Ectodermal cell (in vitro differentiated cells): ENCODE measurements around the gene PPP1R26.
A peak's percentile ranks its signal among the peaks of the same experiment; 100 is the strongest.

Source experiments
- H3K27ac ChIP-seq: 2 replicates; pipeline ENCODE4 v1.7.0; 2013; ENCODE audit warnings: mild to moderate bottlenecking, low read depth, low read length; ENCODE audit not compliant: insufficient read depth, poor library complexity, severe bottlenecking
- H3K27me3 ChIP-seq: 2 replicates; pipeline ENCODE4 v1.7.0; 2013; ENCODE audit warnings: mild to moderate bottlenecking, low read length; ENCODE audit not compliant: insufficient read depth, control insufficient read depth, poor library complexity, severe bottlenecking
- H3K36me3 ChIP-seq: one replicate; pipeline ENCODE4 v1.7.0; 2013; ENCODE audit warnings: low read length; ENCODE audit not compliant: control insufficient read depth, insufficient read depth
- H3K4me1 ChIP-seq: one replicate; pipeline ENCODE4 v1.7.0; 2013; ENCODE audit warnings: low read length; ENCODE audit not compliant: control insufficient read depth, insufficient read depth
- H3K4me3 ChIP-seq: 2 replicates; pipeline ENCODE4 v1.7.0; 2013; ENCODE audit warnings: low read depth, low read length, control low read depth; ENCODE audit not compliant: insufficient read depth
- H3K9me3 ChIP-seq: 2 replicates; pipeline ENCODE4 v1.7.0; 2013; ENCODE audit warnings: mild to moderate bottlenecking, low read length, moderate library complexity; ENCODE audit not compliant: control insufficient read depth
- WGBS, 2 experiments: methylation state at CpG; one replicate each; pipeline ENCODE4 v1.1.7; 2013; ENCODE audit warnings: missing lambda C conversion rate in 2 of 2; 5-methylcytosine and 5-hydroxymethylcytosine counted together

The PPP1R26 gene

DNA sequence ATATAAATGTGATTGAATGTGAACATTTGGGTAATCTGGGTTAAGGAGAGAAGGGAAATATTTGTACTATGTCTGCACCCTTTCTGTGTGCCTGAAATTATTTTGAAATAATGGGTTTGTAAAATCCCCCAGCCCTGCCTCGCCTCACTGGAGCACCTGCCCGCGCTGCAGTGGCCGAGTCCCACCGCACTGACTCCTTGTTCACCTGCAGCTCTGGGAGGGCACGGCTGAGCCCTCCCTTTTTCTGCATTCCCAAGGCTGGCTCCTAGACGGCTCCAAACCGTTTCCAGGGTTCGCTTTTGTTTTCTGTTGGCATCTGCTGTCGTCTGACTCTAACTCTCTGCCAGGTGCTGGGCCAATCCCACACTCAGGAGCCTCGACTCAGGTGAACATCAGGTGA lies 17.6 kb upstream of the PPP1R26 start:
- no peak overlapping the region for H3K4me3 ChIP-seq
- no peaks in the 10 kb centered on the region for H3K9me3 ChIP-seq
- WGBS, 2 experiments, result 91 to 92% methylated on average over 11 of the region's 11 CpGs
- peaks cover 3% of the 10 kb centered on the region for H3K4me1 ChIP-seq
- H3K27ac ChIP-seq, result no peak overlapping the region
- H3K27me3 ChIP-seq, result no peaks in the 10 kb centered on the region
- H3K36me3 ChIP-seq, result no peaks in the 10 kb centered on the region

DNA sequence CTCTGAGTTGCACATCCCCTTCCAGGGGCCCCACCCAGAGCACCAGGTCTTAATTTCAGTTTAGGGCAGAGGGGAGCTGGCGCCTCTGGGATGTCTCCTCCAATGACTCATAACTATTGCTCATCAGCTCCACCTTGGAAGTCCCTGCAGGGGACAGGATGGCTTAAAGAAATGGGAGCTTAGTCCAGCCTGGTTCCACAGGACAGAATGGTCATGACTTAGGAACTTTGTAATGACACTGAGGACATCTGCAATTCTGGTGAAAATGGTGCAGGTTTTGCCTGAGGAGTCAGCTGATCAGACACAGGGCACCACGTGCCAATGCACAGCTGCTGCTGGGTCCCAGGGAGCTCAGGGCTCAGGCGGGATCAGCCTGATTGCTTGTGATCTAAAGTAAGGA lies 16.4 kb upstream of the PPP1R26 start:
- no peaks in the 10 kb centered on the region for H3K36me3 ChIP-seq
- no peak overlapping the region for H3K27ac ChIP-seq
- no peaks in the 10 kb centered on the region for H3K9me3 ChIP-seq
- no peak overlapping the region for H3K4me3 ChIP-seq
- no peaks in the 10 kb centered on the region for H3K27me3 ChIP-seq
- no peaks in the 10 kb centered on the region for H3K4me1 ChIP-seq
- 71 to 74% methylated on average over 3 of the region's 3 CpGs for WGBS, 2 experiments

DNA sequence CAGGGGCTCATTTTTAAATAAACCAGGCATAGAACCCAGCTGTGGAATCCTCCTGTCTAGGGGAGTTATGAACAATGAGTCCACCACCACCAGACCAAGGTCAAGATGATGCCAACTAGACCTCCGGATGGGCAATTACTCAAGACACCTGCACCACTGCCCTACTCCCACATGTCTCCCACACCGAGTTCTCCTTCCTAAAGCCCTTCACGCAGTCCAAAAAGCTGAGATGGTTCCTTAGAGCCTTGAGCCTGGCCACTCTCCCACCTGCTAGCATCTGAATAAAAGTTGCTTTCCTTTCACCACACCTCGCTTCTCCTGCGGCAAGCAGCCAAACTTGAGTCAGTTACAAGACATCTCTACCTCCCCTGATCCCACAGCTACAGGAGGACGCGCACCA lies 15.4 kb upstream of the PPP1R26 start:
- no peaks in the 10 kb centered on the region for H3K27me3 ChIP-seq
- H3K9me3 ChIP-seq, result no peaks in the 10 kb centered on the region
- H3K27ac ChIP-seq, result no peak overlapping the region
- H3K4me1 ChIP-seq, result peaks cover 4% of the 10 kb centered on the region
- WGBS, 2 experiments, result 89 to 92% methylated on average over 7 of the region's 7 CpGs
- no peaks in the 10 kb centered on the region for H3K36me3 ChIP-seq
- H3K4me3 ChIP-seq, result no peak overlapping the region

DNA sequence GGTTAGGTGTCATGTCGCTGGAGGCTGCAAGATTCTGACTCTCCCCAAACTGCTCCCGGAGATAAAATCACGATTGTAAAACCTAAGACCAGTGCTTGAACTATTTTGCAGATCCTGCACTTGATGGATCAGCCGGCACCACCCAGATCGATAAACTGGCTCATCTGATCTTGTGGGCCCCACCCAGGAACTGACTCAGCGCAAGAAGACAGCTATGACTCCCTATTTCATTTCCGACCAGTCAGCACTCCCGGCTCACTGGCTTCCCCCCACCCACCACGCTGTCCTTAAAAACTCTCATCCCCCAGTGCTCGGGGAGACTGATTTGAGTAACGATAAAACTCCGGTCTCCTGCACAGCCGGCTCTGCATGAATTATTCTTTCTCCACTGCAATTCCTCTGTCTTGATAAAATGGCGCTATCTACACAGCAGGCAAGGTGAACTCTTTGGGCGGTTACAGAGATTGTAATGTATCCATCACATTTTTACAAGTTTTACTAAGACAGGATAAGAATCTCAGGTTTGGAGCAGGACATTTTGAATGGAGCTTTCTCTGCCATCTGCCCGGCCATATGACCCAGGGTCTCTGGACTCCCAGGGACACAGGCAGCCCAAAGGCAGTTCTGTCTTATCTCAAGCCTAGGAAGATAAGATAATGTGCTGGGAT lies 10.6 kb upstream of the PPP1R26 start:
- Histone ChIP-seq H3K9me3 (no peaks in the 10 kb centered on the region), H3K27ac (no peak overlapping the region), H3K4me3 (no peak overlapping the region), H3K36me3 (no peaks in the 10 kb centered on the region), H3K27me3 (no peaks in the 10 kb centered on the region), H3K4me1 (peaks cover 34% of the 10 kb centered on the region)
- WGBS, 2 experiments, result 87 to 90% methylated on average over 16 of the region's 16 CpGs

DNA sequence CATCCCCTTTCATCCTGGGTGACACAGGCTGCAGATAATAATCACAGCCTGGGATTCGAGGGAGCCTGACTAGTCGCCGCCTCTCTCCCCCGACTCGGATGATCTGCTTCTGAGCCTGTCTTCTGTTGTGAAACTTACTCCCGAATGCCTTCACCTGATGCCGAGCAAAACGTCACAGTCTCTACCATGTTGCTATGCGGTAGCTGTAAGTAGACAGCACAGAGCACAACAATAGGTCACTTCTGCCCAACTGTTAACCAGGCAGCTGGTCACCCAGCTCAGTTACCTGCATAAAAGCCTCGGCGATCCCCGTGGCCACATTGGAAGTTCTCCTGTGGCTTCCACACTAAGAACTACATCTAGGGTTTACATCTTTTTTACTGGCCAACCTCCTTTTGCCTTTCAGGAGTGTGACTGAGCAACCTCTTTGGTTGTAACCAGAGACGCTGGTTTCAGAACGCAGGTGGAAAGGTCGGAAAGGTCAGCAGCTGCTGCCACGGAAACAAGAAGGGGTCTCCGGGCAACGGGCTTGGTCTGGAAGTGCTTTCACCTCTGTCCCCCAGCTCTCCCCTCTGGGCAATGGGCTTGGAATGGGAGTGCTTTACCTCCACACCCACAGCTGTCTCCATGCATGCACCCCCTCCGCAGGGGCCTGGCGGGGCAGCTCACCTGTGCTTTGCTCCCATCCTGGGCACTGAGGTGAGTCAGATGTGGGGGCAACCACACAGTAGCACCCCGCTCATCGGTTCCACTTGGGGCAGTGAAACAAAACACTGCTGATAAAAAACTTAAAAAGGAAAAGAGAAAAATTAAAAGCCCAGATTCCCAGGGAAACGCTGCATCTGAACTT lies 7.6 kb upstream of the PPP1R26 start:
- Histone ChIP-seq H3K27me3 (no peaks in the 10 kb centered on the region), H3K36me3 (no peaks in the 10 kb centered on the region), H3K27ac (peak overlapping the region; percentile 96), H3K4me3 (peak overlapping the region; percentile 16), H3K4me1 (peaks cover 41% of the 10 kb centered on the region), H3K9me3 (no peaks in the 10 kb centered on the region)
- WGBS, 2 experiments, result 58 to 60% methylated on average over 23 of the region's 23 CpGs

DNA sequence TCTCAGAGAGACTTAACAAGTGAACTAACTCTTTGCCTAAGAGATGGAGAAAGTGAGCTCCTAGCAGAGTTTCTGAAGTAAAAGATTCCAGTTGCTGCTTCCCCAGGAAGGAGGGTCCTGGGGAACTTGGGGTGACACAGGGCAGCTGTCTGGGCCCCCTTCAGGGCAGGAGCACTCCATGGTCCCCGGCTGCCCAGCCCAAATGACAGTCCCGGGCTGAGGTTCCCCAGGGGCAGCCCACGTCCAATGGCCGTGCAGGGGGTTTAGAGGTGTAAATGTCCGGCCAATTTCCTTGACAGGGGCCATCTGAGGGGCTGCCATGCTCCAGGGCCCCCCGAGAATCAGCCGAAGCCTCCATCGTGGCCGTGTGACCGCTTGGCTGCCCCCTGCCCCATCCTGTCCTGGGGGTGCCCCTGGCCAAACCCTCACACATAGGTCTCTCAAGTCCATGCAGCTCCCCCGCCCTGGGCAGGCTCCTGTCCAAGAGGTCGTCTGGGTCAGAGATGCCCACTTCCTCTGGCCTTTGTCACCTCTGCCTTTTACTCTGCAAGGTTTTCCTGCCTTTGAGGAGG lies 5.5 kb upstream of the PPP1R26 start:
- H3K9me3 ChIP-seq, result no peaks in the 10 kb centered on the region
- H3K27ac ChIP-seq, result no peak overlapping the region
- peaks cover 38% of the 10 kb centered on the region for H3K4me1 ChIP-seq
- WGBS, 2 experiments, result 91 to 93% methylated on average over 12 of the region's 12 CpGs
- H3K4me3 ChIP-seq, result no peak overlapping the region
- H3K36me3 ChIP-seq, result no peaks in the 10 kb centered on the region
- no peaks in the 10 kb centered on the region for H3K27me3 ChIP-seq

DNA sequence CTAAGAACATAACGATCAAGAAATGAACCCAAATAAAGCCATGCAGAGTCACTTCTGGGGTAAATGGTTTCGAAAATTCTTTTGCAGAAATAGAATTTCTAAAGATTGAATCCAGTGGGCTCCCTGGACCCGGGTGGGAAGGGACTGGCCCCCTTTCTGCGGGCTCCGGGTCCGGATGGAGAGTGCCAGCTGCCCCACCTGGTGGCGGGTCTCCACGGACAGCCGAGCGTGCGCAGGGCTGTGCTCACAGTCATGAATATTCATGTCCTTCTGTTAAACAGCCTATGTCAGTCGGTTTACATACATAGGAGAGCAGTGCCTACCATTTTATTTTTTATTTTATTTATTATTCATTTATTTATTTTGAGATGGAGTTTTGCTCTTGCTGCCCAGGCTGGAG lies 4.7 kb upstream of the PPP1R26 start:
- Histone ChIP-seq H3K4me3 (no peak overlapping the region), H3K36me3 (no peaks in the 10 kb centered on the region), H3K27ac (no peak overlapping the region), H3K9me3 (no peaks in the 10 kb centered on the region), H3K27me3 (no peaks in the 10 kb centered on the region), H3K4me1 (peaks cover 35% of the 10 kb centered on the region)
- 19 to 20% methylated on average over 11 to 12 of the region's 12 CpGs for WGBS, 2 experiments

DNA sequence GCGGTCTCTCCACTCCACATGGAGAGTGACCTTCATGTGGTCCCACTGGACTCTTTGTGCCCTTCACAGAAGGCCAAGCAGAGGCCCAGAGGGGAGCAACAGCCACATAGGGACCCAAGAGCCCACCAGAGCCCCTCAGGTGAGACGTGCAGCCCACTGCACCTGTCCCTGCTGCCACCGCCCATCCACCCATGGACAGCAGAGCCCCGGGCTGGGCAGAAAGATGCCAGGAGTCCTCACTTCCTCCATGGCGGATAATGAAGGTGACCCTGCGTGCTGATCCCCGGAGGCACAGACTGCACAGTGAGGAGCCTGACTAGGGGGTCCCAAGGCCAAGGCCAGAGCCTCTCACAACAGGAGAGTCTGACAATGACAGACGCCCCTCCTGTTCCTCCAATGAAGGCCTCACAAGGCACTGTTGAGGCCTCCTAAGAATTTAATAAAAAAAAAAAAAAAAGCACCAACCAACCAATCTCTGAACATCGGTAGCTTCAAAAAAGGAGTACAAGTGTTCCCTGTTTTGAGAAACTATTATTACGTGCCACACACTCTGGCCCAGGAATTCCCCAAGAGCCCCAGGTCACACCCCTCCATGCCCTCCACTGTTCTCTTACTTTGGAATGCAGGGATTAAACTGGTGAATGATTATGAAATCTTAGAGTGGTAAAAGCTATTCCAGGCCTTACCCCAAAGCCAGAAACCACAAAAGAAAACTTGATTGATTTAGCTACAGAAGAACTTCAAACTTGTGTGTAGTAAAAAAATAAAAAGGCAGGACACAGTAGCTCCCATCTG lies 2.8 kb upstream of the PPP1R26 start:
- Histone ChIP-seq H3K27me3 (no peaks in the 10 kb centered on the region), H3K27ac (no peak overlapping the region), H3K9me3 (no peaks in the 10 kb centered on the region), H3K4me1 (peaks cover 31% of the 10 kb centered on the region), H3K36me3 (no peaks in the 10 kb centered on the region), H3K4me3 (no peak overlapping the region)
- 92 to 95% methylated on average over 10 of the region's 10 CpGs for WGBS, 2 experiments

DNA sequence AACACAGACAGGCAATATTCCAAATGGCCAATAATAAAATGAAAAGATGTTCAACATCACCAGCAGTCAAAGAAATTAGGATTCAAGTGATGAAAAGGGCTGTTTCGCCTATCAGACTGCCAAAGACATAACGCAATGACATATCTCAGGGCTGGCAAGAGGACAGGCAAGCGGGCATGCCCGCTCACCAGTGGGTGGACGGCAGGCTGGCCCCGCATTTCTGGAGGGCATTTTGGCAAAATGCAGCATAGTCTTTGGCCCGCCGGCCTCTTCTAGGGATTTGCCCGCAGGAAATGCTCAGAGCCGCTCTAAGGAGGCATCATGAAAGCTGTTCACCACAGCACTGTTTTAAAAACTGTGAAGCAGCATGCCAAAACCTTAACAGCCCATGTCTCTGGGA lies 1.4 kb upstream of the PPP1R26 start:
- Histone ChIP-seq H3K27me3 (no peaks in the 10 kb centered on the region), H3K27ac (no peak overlapping the region), H3K36me3 (no peaks in the 10 kb centered on the region), H3K4me3 (no peak overlapping the region), H3K9me3 (no peaks in the 10 kb centered on the region), H3K4me1 (peaks cover 18% of the 10 kb centered on the region)
- 90 to 92% methylated on average over 10 of the region's 10 CpGs for WGBS, 2 experiments
